Pancreas (tissue), 10 donors: ENCODE results near the gene CTSH. TPM values are rescaled to one million over a fixed set of nuclear protein-coding genes. Genes with fewer than 3 reads are reported as not detected.

Source experiments
- ATAC-seq, 4 donors: fragments of 200-7000 bp; cut with Tn5 transposase; one replicate each; pipeline versions ENCODE4 v1.8.0 to v1.9.1; 2020; ENCODE audit warnings: mild to moderate bottlenecking in 4 of 4, moderate library complexity in 4 of 4
- DNase-seq, 6 donors: peaks; one replicate each; pipeline ENCODE4 v3.0.0-alpha.2; 2020
- FAIRE-seq: peaks from 2 replicates; lab custom pipeline; 2012; peaks lifted over from hg19 to GRCh38; lab: Jason Lieb, UNC
- H3K27ac ChIP-seq, 4 donors: fragments of 200-600 bp; sonication (generic); 1 replicate in 3 of 4; 2 replicates in 1 of 4; pipeline versions ENCODE4 v1.5.0 to v1.8.0; 2020
- H3K27me3 ChIP-seq, 4 donors: fragments of 200-600 bp; one replicate each; pipeline ENCODE4 v1.8.0; 2021
- H3K36me3 ChIP-seq, 3 donors: fragments of 200-600 bp; sonication (generic) in 1 of 3; one replicate each; pipeline versions ENCODE4 v1.5.0 to v1.8.0; 2020 to 2021
- H3K4me1 ChIP-seq, 3 donors: fragments of 200-600 bp; one replicate each; pipeline ENCODE4 v1.8.0; 2021
- H3K4me3 ChIP-seq, 4 donors: fragments of 200-600 bp; sonication (generic) in 2 of 4; one replicate each; pipeline versions ENCODE4 v1.5.0 to v1.8.0; 2020 to 2021
- H3K9me3 ChIP-seq, 4 donors: fragments of 200-600 bp; one replicate each; pipeline ENCODE4 v1.8.0; 2021
- CTCF ChIP-seq, 4 donors: fragments of 200-600 bp; sonication (generic) in 3 of 4; IDR thresholded peaks; one replicate each; pipeline versions ENCODE4 v1.5.0 to v1.8.0; 2021; ENCODE audit warnings: antibody characterized with exemption in 4 of 4
- WGBS, 2 donors: extraction: QIAGEN DNeasy Blood & Tissue Kit; methylation state at CpG; one replicate each; pipeline ENCODE4 v1.1.7; 2013; 5-methylcytosine and 5-hydroxymethylcytosine counted together
- intact Hi-C, 3 donors: fragments of 100-400 bp; cut with DNase I; formaldehyde crosslinking; loops; one replicate each; pipeline versions ENCODE4 v1.11.1 to v1.14.2; 2022
- polyA plus RNA-seq, 2 donors: library from polyadenylated mRNA; stranded (reverse); fragments of 200-250 nt; gene quantifications; one replicate each; pipeline ENCODE4 v1.2.3, GENCODE V29; 2013
- total RNA-seq, 6 donors: library from RNA; stranded (reverse); fragmentation: NEBNext Ultra II Directional in 4 of 6; extraction: Animal tissue kit (Norgen Biotek cat#: 25700) in 4 of 6; gene quantifications; one replicate each; pipeline versions ENCODE4 v1.2.1 to v1.2.4, GENCODE V29; 2021 to 2023
- donor health status: healthy with polysubstance abuse.
- donor health status: DM: no; HTN: no; CAD: no; lungs with moderate emphysema.
- donor health status: DM: no; HTN: no; CAD: no.
- donor health status: control.
- donor health status: control.
- donor health status: Bipolar disorder and iron deficiency.
- donor health status: DM: yes; HTN: yes; CAD: no.
- donor health status: DM: no; HTN: no; CAD: no.
- donor health status: DM: no; HTN: no; CAD: no.
- donor health status: DM: yes; HTN: yes; CAD: no.

The CTSH gene
- total and polyA plus RNA-seq, 8 donors: 24.3 to 196 (median 77.0) TPM

DNA sequence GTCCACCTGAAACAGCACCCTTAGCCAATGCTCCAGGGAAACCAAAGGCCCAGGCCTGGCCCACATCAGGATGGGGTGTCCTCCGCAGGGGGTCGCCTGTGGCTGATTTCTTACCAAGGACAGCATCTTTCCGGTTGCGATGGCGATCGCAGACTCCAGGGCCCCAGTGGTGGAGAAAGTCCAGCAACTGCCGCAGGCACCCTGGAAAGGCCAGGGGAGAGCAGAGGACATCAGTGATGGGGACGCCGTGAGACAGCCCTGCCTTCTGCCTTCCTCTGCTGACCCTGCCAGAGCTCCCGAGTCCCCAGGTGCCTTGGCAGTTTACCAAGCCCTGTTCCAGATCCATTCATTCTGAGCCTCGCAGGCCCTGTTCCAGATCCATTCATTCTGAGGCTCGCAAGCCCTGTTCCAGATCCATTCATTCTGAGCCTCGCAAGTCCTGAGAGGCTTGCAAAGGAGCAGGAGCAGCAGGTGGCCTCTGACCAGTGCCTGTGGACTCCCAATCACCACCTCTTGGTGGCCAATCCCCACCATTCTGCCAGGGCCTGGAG lies 12.5 kb downstream of the CTSH start:
- 84 to 87% methylated on average over 13 of the region's 13 CpGs for WGBS, 2 donors
- Histone ChIP-seq H3K4me3 (no peak overlapping the region), H3K27ac (no peak overlapping the region), H3K27me3 (no peaks in the 10 kb centered on the region), H3K4me1 (no peaks in the 10 kb centered on the region), H3K9me3 (no peaks in the 10 kb centered on the region), H3K36me3 (peaks cover 0 to 8% (median 0%) of the 10 kb centered on the region in 3 donors)
- DNase-seq (no peak), ATAC-seq (no peak), FAIRE-seq (no peak)
- intact Hi-C loops: loop anchor here in 1 of 3 donors (10.0 kb wide), 1 partner anchor 52 kb away; no protein-coding TSS in a partner anchor
- TF ChIP-seq CTCF (IDR thresholded peaks at IDR 0.05): no peak

DNA sequence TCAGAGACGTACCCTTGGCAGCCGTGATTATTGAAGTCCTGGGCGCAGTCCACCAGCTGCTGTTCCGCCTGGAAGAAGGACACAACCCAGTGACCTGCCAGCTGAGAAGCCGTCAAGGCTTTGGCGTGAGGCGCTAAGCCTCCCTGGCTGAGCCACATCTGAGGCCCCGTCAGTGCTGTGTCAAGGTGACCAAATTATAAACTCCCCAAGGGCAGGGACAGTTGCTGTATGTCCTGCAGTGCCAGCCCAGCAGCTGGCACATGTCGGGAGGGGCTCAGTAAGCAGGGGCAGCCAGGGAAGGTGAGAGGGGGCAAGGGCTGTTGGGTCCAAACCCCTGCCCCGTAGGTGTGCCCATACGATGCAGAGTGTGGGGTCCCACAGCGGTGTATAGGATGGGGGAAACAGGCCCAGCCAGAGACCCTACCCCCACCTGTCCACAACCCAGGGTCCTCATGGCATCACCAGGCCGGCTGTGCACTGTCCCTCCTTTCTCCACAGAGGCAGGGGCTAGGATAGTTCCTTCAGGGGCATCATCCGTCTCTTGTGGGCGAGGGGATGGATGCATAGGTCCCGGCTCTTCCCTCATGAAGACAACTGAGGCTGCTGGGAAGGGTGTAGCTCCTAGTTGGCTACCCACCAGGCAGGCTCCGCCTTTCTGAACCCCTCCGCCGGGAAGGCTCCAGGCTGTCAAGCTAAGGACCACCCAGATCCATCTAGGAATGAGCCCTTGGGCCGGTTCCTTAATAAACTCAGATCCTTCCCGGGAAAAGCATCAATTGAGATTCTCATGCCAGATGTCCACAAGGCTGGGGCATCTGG lies 13.2 kb downstream of the CTSH start:
- intact Hi-C loops: loop anchor here in 1 of 3 donors (10.0 kb wide), 1 partner anchor 53 kb away; no protein-coding TSS in a partner anchor
- Histone ChIP-seq H3K27ac (no peak overlapping the region), H3K4me3 (no peak overlapping the region), H3K27me3 (no peaks in the 10 kb centered on the region), H3K36me3 (peaks cover 0 to 11% (median 0%) of the 10 kb centered on the region in 3 donors), H3K4me1 (no peaks in the 10 kb centered on the region), H3K9me3 (no peaks in the 10 kb centered on the region)
- peak in 2 of 4 donors; percentile 3 to 18 for ATAC-seq
- 89 to 92% methylated on average over 21 of the region's 21 CpGs for WGBS, 2 donors
- TF ChIP-seq CTCF (IDR thresholded peaks at IDR 0.05): no peak
- FAIRE-seq: no peak
- DNase-seq: no peak

DNA sequence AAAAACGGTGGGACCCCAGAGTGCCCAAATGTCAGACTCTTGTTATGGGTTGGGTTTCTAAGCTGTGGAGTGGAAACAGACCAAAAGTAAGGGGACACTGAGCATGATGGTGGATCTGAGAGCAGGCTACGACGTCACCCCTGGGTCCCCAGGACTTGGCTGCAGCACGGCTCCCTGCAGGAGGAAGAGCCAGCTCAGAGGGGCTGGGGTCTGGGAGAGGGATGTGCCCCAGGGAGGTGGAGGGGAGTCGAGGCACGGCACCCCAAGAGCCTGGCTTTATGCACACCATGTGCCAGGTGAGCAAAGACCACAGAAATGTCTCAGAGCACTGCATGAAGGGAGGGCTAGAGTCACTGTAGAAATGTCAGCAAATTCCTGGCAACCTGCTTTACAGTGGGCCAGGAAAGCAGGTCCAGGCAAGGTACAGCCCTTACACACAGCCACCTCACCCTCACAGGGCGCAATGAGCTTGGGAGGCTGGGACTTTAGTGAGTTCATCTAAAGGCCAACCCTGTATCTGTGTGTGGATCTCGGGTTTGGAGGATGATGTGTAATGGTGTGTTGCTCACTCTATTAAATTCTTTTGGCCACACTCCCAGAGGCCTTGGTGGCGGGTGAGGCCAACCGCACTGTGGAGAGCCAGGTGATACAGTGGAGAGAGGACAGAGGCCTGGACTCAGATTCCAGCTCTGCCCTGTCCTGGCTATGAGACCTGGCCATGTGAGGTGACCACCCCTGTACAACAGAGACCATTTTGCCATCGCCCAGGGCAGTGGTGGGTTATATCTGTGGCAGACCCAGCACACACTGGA lies 14.1 kb downstream of the CTSH start:
- WGBS, 2 donors: 75 to 76% methylated on average over 11 of the region's 11 CpGs
- no peak for FAIRE-seq

More for the DNA sequence above, 14.1 kb downstream of the CTSH start:
- DNase-seq: no peak
- TF ChIP-seq CTCF (IDR thresholded peaks at IDR 0.05): no peak
- Histone ChIP-seq H3K9me3 (no peaks in the 10 kb centered on the region), H3K27me3 (no peaks in the 10 kb centered on the region), H3K4me1 (no peaks in the 10 kb centered on the region), H3K4me3 (no peak overlapping the region), H3K36me3 (peaks cover 0 to 11% (median 0%) of the 10 kb centered on the region in 3 donors), H3K27ac (no peak overlapping the region)
- peak; percentile 31 to 62 (median 56) for ATAC-seq
- intact Hi-C loops: loop anchor here in 1 of 3 donors (10.0 kb wide), 1 partner anchor 54 kb away; no protein-coding TSS in a partner anchor
